ENCODE measurements around the gene ZBED5. TPM values are rescaled to one million over a fixed set of nuclear protein-coding genes. Genes with fewer than 3 reads are reported as not detected.
A peak's percentile ranks its signal among the peaks of the same experiment; 100 is the strongest.
"Not testable (repeated sequence)": the region's sequence is repeated elsewhere in the genome, so short reads cannot be mapped to it uniquely, and the experiment has no call there.

Gene ZBED5
- total RNA-seq, 1 experiment from 2014 or later, result 21.0 TPM

DNA sequence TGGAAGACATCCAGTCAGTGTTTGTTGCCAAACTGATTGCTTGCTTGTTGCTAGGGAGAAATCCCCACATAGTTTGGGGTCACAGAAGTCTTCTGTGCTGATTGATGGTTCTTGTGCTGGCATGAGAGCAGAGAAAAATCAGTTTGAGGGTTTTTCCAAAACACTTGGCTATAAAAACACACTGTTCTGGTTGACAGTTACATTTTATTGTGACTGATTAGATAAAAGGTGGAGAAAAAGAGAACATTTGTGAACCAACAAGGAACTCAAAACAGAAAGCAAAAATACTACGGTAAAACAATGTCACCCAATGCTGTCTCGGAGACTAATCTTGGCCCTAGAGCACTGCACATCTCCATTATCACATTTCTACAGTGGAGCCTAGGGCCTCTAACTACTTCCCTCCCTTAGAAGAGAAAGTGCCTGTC is 34.7 kb downstream of the ZBED5 start:
- Histone ChIP-seq H3K27me3 (ENCODE audit: low read length) (no peaks in the 10 kb centered on the region), H3K4me3 (ENCODE audit: low read length) (no peak overlapping the region), H3K27ac (ENCODE audit: low read length) (no peak overlapping the region), H3K4me2 (ENCODE audit: low read length) (no peak overlapping the region), H2AFZ (ENCODE audit: low read length) (no peak overlapping the region), H3K36me3 (ENCODE audit: low read depth, low read length) (no peaks in the 10 kb centered on the region), H3K9ac (ENCODE audit: low read length) (no peak overlapping the region), H3K9me3 (ENCODE audit: low read length) (no peaks in the 10 kb centered on the region), H3K79me2 (ENCODE audit: low read length) (no peaks in the 10 kb centered on the region), H3F3A (ENCODE audit: low read length, unreplicated experiment) (no peaks in the 10 kb centered on the region), H4K20me1 (ENCODE audit: low read length) (no peaks in the 10 kb centered on the region), H3K4me1 (ENCODE audit: insufficient read depth, low read length) (peaks cover 12% of the 10 kb centered on the region), H3K9me2 (replicated peaks; ENCODE audit: low read length) (no peaks in the 10 kb centered on the region)
- ATAC-seq, result no peak
- no peak for DNase-seq
- no TSS peak for BruUV-seq (replicated peaks)
- intact Hi-C loops (cut with micrococcal nuclease), result no loop called here
- ChIA-PET POLR2A (ENCODE audit: unreplicated experiment) (no interaction called here), CTCF (no interaction called here)
- no peak for TF ChIP-seq CTCF (conservative IDR thresholded peaks at IDR 0.05; ENCODE audit: low read depth, low read length)
- TF ChIP-seq EZH2 (IDR thresholded peaks at IDR 0.05; ENCODE audit: low read length, unreplicated experiment), result no peak
- TF ChIP-seq EZH2phosphoT487 (IDR thresholded peaks at IDR 0.05; ENCODE audit: borderline replicate concordance, low read length), result no peak

DNA sequence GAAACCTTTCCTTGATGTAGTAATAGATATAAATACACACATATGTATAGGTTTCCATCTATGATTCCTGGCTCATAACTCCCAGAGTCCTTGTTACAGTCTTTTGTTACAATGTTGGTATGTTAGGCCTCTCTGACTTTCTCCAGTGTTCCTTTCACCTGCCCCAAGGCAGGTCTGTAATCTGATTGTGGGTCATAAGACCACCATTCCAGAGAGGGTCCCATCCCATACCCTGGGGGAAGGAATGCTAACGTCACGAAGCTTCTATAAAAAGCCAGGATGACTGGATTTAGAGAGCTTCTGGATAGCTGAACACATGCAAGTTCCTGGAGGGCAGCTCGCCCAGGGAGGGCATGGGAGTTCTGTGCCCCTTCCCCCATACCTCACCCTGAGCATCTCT is 35.4 kb downstream of the ZBED5 start:
- H3K4me1 ChIP-seq (ENCODE audit: insufficient read depth, low read length), result peaks cover 18% of the 10 kb centered on the region
- H3K9ac ChIP-seq (ENCODE audit: low read length); CTCF ChIA-PET; intact Hi-C loops (cut with micrococcal nuclease); ATAC-seq; H3K4me3 ChIP-seq (ENCODE audit: low read length); H3K9me2 ChIP-seq (replicated peaks; ENCODE audit: low read length); H3F3A ChIP-seq (ENCODE audit: low read length, unreplicated experiment); H3K27ac ChIP-seq (ENCODE audit: low read length); H4K20me1 ChIP-seq (ENCODE audit: low read length); H3K79me2 ChIP-seq (ENCODE audit: low read length); H3K36me3 ChIP-seq (ENCODE audit: low read depth, low read length); BruUV-seq (replicated peaks); H2AFZ ChIP-seq (ENCODE audit: low read length); H3K9me3 ChIP-seq (ENCODE audit: low read length); H3K4me2 ChIP-seq (ENCODE audit: low read length); POLR2A ChIA-PET (ENCODE audit: unreplicated experiment); H3K27me3 ChIP-seq (ENCODE audit: low read length); DNase-seq: not testable (repeated sequence)

- BruUV-seq (replicated peaks), result no TSS peak
Measured at GRCh38 chr11:10818594-10818993, 39.3 kb downstream of the ZBED5 start.

More at GRCh38 chr11:10818594-10818993, 39.3 kb downstream of the ZBED5 start:
- Histone ChIP-seq H3K27me3 (ENCODE audit: low read length) (no peaks in the 10 kb centered on the region), H3K36me3 (ENCODE audit: low read depth, low read length) (no peaks in the 10 kb centered on the region), H3F3A (ENCODE audit: low read length, unreplicated experiment) (no peaks in the 10 kb centered on the region), H3K9ac (ENCODE audit: low read length) (no peak overlapping the region), H2AFZ (ENCODE audit: low read length) (no peak overlapping the region), H3K4me2 (ENCODE audit: low read length) (peak overlapping the region; percentile 52), H3K79me2 (ENCODE audit: low read length) (no peaks in the 10 kb centered on the region), H3K9me3 (ENCODE audit: low read length) (no peaks in the 10 kb centered on the region), H3K4me1 (ENCODE audit: insufficient read depth, low read length) (peaks cover 31% of the 10 kb centered on the region), H4K20me1 (ENCODE audit: low read length) (no peaks in the 10 kb centered on the region), H3K9me2 (replicated peaks; ENCODE audit: low read length) (no peaks in the 10 kb centered on the region), H3K27ac (ENCODE audit: low read length) (peak overlapping the region; percentile 63), H3K4me3 (ENCODE audit: low read length) (no peak overlapping the region)
- ChIA-PET POLR2A (ENCODE audit: unreplicated experiment) (interaction anchor here (0.6 to 1.8 kb wide), 4 partner anchors 9 to 109 kb away, joined by 4 to 73 read pairs (median 8); partner anchors contain the start of genes EIF4G2 and ZBED5), CTCF (interaction anchor here (0.6 to 0.9 kb wide), 3 partner anchors 9 to 279 kb away, joined by 3 to 5 read pairs (median 3); no protein-coding TSS in a partner anchor)
- TF ChIP-seq CTCF (conservative IDR thresholded peaks at IDR 0.05; ENCODE audit: low read depth, low read length), result no peak
- no peak for TF ChIP-seq EZH2 (IDR thresholded peaks at IDR 0.05; ENCODE audit: low read length, unreplicated experiment)
- TF ChIP-seq EZH2phosphoT487 (IDR thresholded peaks at IDR 0.05; ENCODE audit: borderline replicate concordance, low read length), result no peak
- intact Hi-C loops (cut with micrococcal nuclease), result loop anchor here (2.0 kb wide), 2 partner anchors 30 to 40 kb away; partner anchors contain the start of gene ZBED5
- DNase-seq, result peak; percentile 94
- peak; percentile 98 for ATAC-seq
